Osteocyte (in vitro differentiated cells): ENCODE data around the gene PRR29. TPM values are rescaled to one million over a fixed set of nuclear protein-coding genes. Genes with fewer than 3 reads are reported as not detected.
A peak's percentile ranks its signal among the peaks of the same experiment; 100 is the strongest.

Experiments
- DNase-seq: peaks from one replicate; pipeline ENCODE4 v3.0.0; 2021; ENCODE audit warnings: mixed read lengths; ENCODE audit not compliant: unreplicated experiment; ENCODE audit errors: extremely low spot score
- H3K27ac Mint-ChIP-seq: one replicate; pipeline ENCODE4 v1.8.0; 2021; ENCODE audit warnings: mild to moderate bottlenecking, mixed read lengths; ENCODE audit not compliant: unreplicated experiment
- H3K27me3 Mint-ChIP-seq: one replicate; pipeline ENCODE4 v1.8.0; 2021; ENCODE audit warnings: mixed read lengths; ENCODE audit not compliant: unreplicated experiment
- H3K36me3 Mint-ChIP-seq: one replicate; pipeline ENCODE4 v1.8.0; 2021; ENCODE audit warnings: mixed read lengths; ENCODE audit not compliant: unreplicated experiment
- H3K4me1 Mint-ChIP-seq: one replicate; pipeline ENCODE4 v1.8.0; 2021; ENCODE audit warnings: mixed read lengths; ENCODE audit not compliant: unreplicated experiment
- H3K4me3 Mint-ChIP-seq: one replicate; pipeline ENCODE4 v1.8.0; 2021; ENCODE audit warnings: mild to moderate bottlenecking, moderate library complexity, mixed read lengths; ENCODE audit not compliant: unreplicated experiment
- H3K9me3 Mint-ChIP-seq: one replicate; pipeline ENCODE4 v1.8.0; 2021; ENCODE audit warnings: mixed read lengths; ENCODE audit not compliant: unreplicated experiment
- total RNA-seq: library from RNA; stranded (reverse); gene quantifications from 2 replicates; pipeline ENCODE4 v1.2.1, GENCODE V29; 2021
- TF ChIP-seq, protein P1 (sequence below): fragments of 200-600 bp; sonication (generic); IDR thresholded peaks from 2 replicates; pipeline ENCODE4 v1.5.0; 2021; ENCODE audit warnings: antibody characterized with exemption, mild to moderate bottlenecking, moderate library complexity

Gene PRR29
- total RNA-seq, 1 donor from 2014 or later = not detected

DNA sequence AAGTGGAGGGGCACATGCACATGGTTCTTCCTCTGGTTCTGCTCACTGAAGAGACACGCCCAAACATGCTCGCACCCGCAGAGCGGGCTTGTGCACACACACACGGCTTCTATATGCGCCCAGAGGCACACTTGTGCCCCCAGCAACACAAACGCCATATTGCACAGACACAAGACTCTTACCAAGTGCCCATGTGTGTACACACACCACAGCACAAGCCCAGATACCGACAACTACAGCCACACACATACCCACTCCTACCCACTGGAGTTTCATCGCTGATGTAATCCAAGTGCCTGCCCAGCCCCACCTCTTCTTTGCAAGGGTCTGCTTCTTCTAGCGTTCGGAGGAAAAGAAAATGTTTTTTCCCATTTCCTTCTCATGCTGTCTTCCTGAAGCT lies 6.5 kb upstream of the PRR29 start:
- Mint-ChIP-seq H3K27ac (no peak overlapping the region), H3K4me1 (peaks cover 2% of the 10 kb centered on the region), H3K36me3 (no peaks in the 10 kb centered on the region), H3K9me3 (no peaks in the 10 kb centered on the region), H3K4me3 (no peak overlapping the region), H3K27me3 (peaks cover 57% of the 10 kb centered on the region)
- TF ChIP-seq, protein P1, sequence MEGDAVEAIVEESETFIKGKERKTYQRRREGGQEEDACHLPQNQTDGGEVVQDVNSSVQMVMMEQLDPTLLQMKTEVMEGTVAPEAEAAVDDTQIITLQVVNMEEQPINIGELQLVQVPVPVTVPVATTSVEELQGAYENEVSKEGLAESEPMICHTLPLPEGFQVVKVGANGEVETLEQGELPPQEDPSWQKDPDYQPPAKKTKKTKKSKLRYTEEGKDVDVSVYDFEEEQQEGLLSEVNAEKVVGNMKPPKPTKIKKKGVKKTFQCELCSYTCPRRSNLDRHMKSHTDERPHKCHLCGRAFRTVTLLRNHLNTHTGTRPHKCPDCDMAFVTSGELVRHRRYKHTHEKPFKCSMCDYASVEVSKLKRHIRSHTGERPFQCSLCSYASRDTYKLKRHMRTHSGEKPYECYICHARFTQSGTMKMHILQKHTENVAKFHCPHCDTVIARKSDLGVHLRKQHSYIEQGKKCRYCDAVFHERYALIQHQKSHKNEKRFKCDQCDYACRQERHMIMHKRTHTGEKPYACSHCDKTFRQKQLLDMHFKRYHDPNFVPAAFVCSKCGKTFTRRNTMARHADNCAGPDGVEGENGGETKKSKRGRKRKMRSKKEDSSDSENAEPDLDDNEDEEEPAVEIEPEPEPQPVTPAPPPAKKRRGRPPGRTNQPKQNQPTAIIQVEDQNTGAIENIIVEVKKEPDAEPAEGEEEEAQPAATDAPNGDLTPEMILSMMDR = no peak
- no peak for DNase-seq

DNA sequence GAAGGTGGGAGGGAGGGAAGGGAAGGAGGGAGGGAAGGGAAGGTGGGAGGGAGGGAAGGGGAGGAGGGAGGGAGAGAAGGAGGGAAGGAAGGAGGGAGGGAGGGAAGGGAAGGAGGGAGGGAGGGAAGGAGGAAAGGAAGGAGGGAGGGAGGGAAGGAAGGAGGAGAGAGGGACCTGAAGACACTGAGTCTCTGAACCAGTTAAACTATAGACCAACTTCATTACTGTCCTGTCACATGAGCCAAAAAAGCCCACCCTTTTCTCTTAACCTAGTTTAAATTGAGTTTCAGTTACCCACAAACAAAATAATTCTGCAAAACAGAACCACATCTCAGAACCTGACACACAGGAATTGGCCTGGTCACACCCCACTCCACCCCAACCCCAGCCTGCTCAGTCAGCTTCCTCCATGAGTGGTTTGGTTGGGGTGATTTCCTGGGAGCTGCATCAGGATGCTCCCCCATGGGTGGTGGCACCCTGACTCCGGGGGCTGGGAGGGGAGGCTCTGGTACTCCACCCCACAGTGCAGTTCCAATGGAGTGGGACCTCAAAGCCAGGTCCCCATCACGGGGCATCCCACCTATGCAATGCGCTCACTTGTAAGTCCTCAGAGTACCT lies 4.7 kb upstream of the PRR29 start:
- Mint-ChIP-seq H3K27ac (no peak overlapping the region), H3K4me1 (peaks cover 9% of the 10 kb centered on the region), H3K9me3 (no peaks in the 10 kb centered on the region), H3K27me3 (peaks cover 70% of the 10 kb centered on the region), H3K36me3 (no peaks in the 10 kb centered on the region), H3K4me3 (no peak overlapping the region)
- TF ChIP-seq, protein P1 = no peak
- no peak for DNase-seq

DNA sequence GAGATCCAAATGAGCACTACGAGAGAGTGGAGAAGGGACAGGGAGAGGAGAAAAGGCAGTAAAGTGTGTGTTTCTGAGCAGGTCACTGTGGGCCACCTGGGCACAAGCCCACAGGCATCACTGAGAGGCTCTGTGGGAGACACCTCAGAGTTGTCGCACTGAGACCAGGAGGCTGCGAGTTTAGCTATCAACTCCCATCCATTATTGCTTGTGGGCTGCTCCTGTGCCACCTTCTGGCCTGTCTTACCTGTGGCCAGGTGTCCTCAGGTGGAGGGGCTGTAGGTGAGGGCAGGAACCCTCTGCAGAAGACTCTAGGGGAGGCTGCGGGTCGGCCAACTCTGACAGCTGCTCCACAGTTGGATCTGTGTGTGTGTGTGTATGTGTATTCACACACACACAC lies 2.5 kb upstream of the PRR29 start:
- H3K27ac Mint-ChIP-seq = no peak overlapping the region
- DNase-seq = no peak
- no peak overlapping the region for H3K4me3 Mint-ChIP-seq
- peaks cover 8% of the 10 kb centered on the region for H3K4me1 Mint-ChIP-seq
- peaks cover 57% of the 10 kb centered on the region for H3K27me3 Mint-ChIP-seq
- TF ChIP-seq, protein P1 = no peak
- H3K9me3 Mint-ChIP-seq = no peaks in the 10 kb centered on the region
- no peaks in the 10 kb centered on the region for H3K36me3 Mint-ChIP-seq

DNA sequence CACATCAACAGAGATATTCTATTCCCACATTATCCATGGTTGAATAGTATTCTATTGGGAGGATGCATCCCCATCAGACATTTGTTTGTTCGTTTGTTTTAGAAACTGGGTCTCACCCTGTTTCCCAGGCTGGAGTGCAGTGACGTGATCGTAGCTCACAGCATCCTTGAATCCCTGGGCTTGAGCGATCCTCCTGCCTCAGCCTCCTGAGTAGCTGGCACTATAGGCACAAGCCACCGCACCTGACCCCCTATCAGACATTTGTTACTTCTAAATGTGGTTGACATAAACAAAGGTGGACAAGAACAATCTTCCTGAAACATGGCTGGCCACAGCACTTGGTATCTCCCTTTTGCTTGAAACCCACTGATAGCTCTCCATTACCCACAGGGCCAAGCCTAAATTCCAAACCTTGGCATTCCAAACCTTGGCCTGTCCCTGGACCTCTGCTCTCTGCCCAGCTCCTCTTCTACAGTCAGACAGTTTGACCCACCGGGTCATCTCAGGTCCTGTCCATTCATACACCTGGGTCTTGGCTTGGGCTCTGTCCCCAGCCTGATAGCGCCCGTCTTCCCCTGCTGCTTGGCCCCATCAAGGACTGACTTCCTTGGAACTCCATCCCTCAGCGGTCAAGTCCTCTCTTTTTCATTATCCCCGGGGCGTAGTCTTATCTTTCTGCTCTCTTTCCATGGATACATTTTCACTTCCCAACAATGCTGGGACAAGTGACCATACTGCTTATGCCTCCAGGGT lies 1.5 kb upstream of the PRR29 start:
- Mint-ChIP-seq H3K27ac (no peak overlapping the region), H3K36me3 (no peaks in the 10 kb centered on the region), H3K9me3 (no peaks in the 10 kb centered on the region), H3K27me3 (peaks cover 54% of the 10 kb centered on the region), H3K4me1 (peaks cover 8% of the 10 kb centered on the region), H3K4me3 (no peak overlapping the region)
- DNase-seq = no peak
- TF ChIP-seq, protein P1 = no peak

DNA sequence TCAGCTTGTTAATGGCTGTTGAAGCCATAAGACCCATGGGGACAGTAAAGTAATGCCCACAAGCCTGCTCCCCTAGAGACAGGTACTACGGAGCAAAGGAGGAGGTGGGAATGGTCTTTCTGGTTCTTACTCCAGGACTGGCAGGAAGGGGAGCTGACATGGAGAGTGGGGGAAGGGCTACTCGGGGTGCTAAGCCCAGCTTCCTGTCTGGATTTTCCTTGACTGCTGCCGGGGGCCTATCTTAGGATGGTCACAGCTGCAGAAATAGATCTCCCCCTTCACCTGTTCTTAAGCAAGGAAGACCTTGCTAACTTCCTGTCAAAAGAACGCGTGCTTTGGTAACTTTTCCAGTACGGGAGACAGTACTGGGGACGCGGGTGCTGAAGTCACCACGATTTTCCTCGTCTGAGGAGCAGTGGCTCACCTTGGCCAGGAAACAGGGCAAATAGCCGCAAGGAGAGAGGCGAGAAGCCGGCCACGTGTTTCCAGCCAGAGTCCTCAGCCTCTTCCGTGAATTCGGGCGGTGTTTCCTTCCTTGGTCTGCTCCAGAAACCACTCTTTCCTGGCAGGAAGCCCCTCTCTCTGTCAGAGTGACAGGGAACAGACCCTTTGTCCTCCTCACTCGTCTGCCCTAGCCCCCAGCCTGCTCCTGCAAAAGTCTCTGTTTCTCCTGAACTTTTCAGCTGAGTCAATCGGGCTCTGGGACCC lies 656 bp upstream of the PRR29 start:
- H3K27ac Mint-ChIP-seq = no peak overlapping the region
- TF ChIP-seq, protein P1 = no peak
- no peak for DNase-seq
- H3K36me3 Mint-ChIP-seq = no peaks in the 10 kb centered on the region
- H3K4me3 Mint-ChIP-seq = peak overlapping the region; percentile 82
- peaks cover 45% of the 10 kb centered on the region for H3K27me3 Mint-ChIP-seq
- H3K9me3 Mint-ChIP-seq = no peaks in the 10 kb centered on the region
- H3K4me1 Mint-ChIP-seq = peaks cover 8% of the 10 kb centered on the region
